A673 (cell line): ENCODE measurements around the gene UTRN. TPM values are rescaled to one million over a fixed set of nuclear protein-coding genes. Genes with fewer than 3 reads are reported as not detected.

Experiments
- Bru-seq: library from RNA; stranded (reverse); fragments of 400-500 nt; gene quantifications from one replicate; lab custom pipeline; 2021; lab: Mats Ljungman, UMichigan
- BruChase-seq, 2 experiments: library from RNA; stranded (reverse); fragments of 400-500 nt; gene quantifications; one replicate each; lab custom pipeline; 2021; lab: Mats Ljungman, UMichigan
- BruUV-seq: library from RNA; stranded (reverse); fragments of 400-500 nt; replicated peaks from 2 replicates; lab custom pipeline; 2021; lab: Mats Ljungman, UMichigan
- CTCF ChIA-PET: fragments of 300-600 bp; sonication (Branson Sonifier 250); formaldehyde crosslinking; loops from one replicate; lab custom pipeline; 2022; ENCODE audit warnings: antibody characterized with exemption; lab: Charles Lee
- POLR2A ChIA-PET: fragments of 300-600 bp; sonication (Branson Sonifier 250); formaldehyde crosslinking; loops from one replicate; lab custom pipeline; 2022; ENCODE audit warnings: antibody characterized with exemption; ENCODE audit not compliant: low non-redundant PET; lab: Charles Lee
- DNase-seq: peaks from one replicate; pipeline ENCODE4 v3.0.0-alpha.2; 2015; ENCODE audit warnings: low spot score
- H3K27ac ChIP-seq: fragments of 200-600 bp; sonication (generic); 2 replicates; pipeline ENCODE4 v1.5.1; 2016; ENCODE audit warnings: mixed run types, low read depth, mild to moderate bottlenecking, mixed read lengths, antibody characterized with exemption, low read length; ENCODE audit not compliant: poor library complexity, severe bottlenecking
- H3K27me3 ChIP-seq: fragments of 200-600 bp; sonication (generic); replicated peaks from 2 replicates; pipeline ENCODE4 v1.6.1; 2017; ENCODE audit warnings: mixed run types, low read depth, mild to moderate bottlenecking, mixed read lengths, antibody characterized with exemption, low read length; ENCODE audit not compliant: insufficient read depth, poor library complexity
- H3K36me3 ChIP-seq: fragments of 200-600 bp; sonication (generic); 2 replicates; pipeline ENCODE4 v1.6.1; 2016; ENCODE audit warnings: mixed run types, mild to moderate bottlenecking, mixed read lengths, antibody characterized with exemption, low read length; ENCODE audit not compliant: insufficient read depth, poor library complexity, severe bottlenecking
- H3K4me1 ChIP-seq: fragments of 200-600 bp; sonication (generic); 2 replicates; pipeline ENCODE4 v1.6.1; 2017; ENCODE audit warnings: mixed run types, mild to moderate bottlenecking, mixed read lengths, antibody characterized with exemption, low read length; ENCODE audit not compliant: insufficient read depth, poor library complexity, severe bottlenecking
- H3K4me3 ChIP-seq: fragments of 200-600 bp; sonication (generic); 2 replicates; pipeline ENCODE4 v1.5.1; 2016; ENCODE audit warnings: low read depth, mixed run types, mild to moderate bottlenecking, mixed read lengths, low read length; ENCODE audit not compliant: poor library complexity, severe bottlenecking
- H3K9me3 ChIP-seq: fragments of 200-600 bp; sonication (generic); 2 replicates; pipeline ENCODE4 v1.6.1; 2016; ENCODE audit warnings: mixed run types, low read depth, mild to moderate bottlenecking, mixed read lengths, antibody characterized with exemption, low read length; ENCODE audit not compliant: poor library complexity, severe bottlenecking
- CTCF ChIP-seq: fragments of 300-800, 200-600 bp; sonication (generic); conservative IDR thresholded peaks from 2 replicates; pipeline ENCODE4 v1.5.1; 2017; ENCODE audit warnings: low read depth, mild to moderate bottlenecking, antibody characterized with exemption, low read length, moderate library complexity, mixed read lengths
- EZH2 ChIP-seq: fragments of 200-600 bp; sonication (generic); IDR thresholded peaks from 2 replicates; pipeline ENCODE4 v1.6.1; 2017; ENCODE audit warnings: borderline replicate concordance, low read depth, mild to moderate bottlenecking, mixed read lengths, antibody characterized with exemption, low read length; ENCODE audit not compliant: poor library complexity, severe bottlenecking
- intact Hi-C: fragments of 100-400 bp; cut with micrococcal nuclease; formaldehyde crosslinking; loops from one replicate; pipeline ENCODE4 v1.10.0; 2022; ENCODE audit not compliant: unreplicated experiment
- long read RNA-seq: library from polyadenylated mRNA; stranded (forward); transcript quantifications from one replicate; pipeline ENCODE4 v2.0.0, GENCODE V29; 2022
- total RNA-seq: library from RNA; stranded (reverse); gene quantifications from 2 replicates; pipeline ENCODE4 v1.2.3, GENCODE V29; 2021

UTRN gene
- total RNA-seq: 75.2 and 82.8 TPM in 2 replicates
- percentile 81 among the genes with signal in this experiment for Bru-seq, nascent RNA
- BruChase-seq, experiment 1, labeled RNA remaining after a 2-hour chase: percentile 66 among the genes with signal in this experiment
- percentile 68 among the genes with signal in this experiment for BruChase-seq, experiment 2, labeled RNA remaining after a 6-hour chase
- long read RNA-seq, partial matches to known transcripts: 1 of 7 reads
- long read RNA-seq, other reads (novel, unspliced or antisense): 6 of 7 reads

GRCh38 chr6:144284783-144285547 lies at the start of gene UTRN:
Gene UTRN (plus strand): TSS chr6:144285335. CDS start chr6:144291829, 6,494 bp downstream.
- CTCF ChIA-PET: no interaction called here
- H3K27ac ChIP-seq: peak within 1 kb of the TSS; percentile 83
- peak within 1 kb of the TSS; percentile 87 for H3K4me3 ChIP-seq
- POLR2A ChIA-PET: no interaction called here
- H3K4me1 ChIP-seq: no peaks in the 10 kb centered on the region
- no peaks in the 10 kb centered on the region for H3K27me3 ChIP-seq
- DNase-seq: peak; percentile 89
- BruUV-seq: no TSS peak
- H3K9me3 ChIP-seq: no peaks in the 10 kb centered on the region
- H3K36me3 ChIP-seq: no peaks in the 10 kb centered on the region
- intact Hi-C loops: loop anchor here (1.0 to 10.0 kb wide), 4 partner anchors 57 to 200 kb away; no protein-coding TSS in a partner anchor
- no peak for TF ChIP-seq EZH2
- peak; percentile 14; the same call in 1 of the 2 replicates for TF ChIP-seq CTCF

DNA sequence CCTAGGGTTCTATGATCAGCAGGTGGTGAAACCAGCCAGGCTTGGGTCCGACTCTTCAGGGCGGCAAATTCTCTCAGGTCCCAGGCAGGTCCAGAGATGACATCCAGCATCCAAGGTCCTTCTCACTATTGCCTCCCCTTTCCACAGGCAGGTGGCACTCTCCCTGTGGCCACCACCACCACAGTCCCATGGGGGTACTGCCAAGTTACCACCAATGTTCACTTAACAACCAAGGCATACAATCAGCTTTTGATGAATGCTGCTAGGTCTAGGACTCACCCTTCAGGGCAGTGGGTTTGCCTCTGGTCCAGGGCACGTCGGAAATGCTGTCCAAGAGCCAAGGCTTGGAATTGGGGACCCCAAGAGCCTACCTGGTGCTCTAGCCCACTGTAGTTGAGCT lies 40.4 kb upstream of the UTRN start:
- Histone ChIP-seq H3K9me3 (no peaks in the 10 kb centered on the region), H3K27me3 (no peaks in the 10 kb centered on the region), H3K27ac (no peak overlapping the region), H3K4me1 (no peaks in the 10 kb centered on the region), H3K4me3 (no peak overlapping the region), H3K36me3 (no peaks in the 10 kb centered on the region)
- DNase-seq: no peak
- no TSS peak for BruUV-seq
- ChIA-PET CTCF (interaction anchor here (0.7 kb wide), 1 partner anchor 238 kb away, joined by 8 read pairs; no protein-coding TSS in a partner anchor), POLR2A (no interaction called here)
- TF ChIP-seq EZH2 (no peak), CTCF (peak; percentile 24; the same call in 1 of the 2 replicates)
- intact Hi-C loops: no loop called here

- no peaks in the 10 kb centered on the region for H3K9me3 ChIP-seq
- ChIA-PET POLR2A (no interaction called here), CTCF (no interaction called here)
- intact Hi-C loops: no loop called here
- no peak overlapping the region for H3K4me3 ChIP-seq
- no peak for TF ChIP-seq EZH2
- no peak for TF ChIP-seq CTCF
- DNase-seq: no peak
- no peaks in the 10 kb centered on the region for H3K36me3 ChIP-seq
- H3K27ac ChIP-seq: no peak overlapping the region
- no peaks in the 10 kb centered on the region for H3K27me3 ChIP-seq
- no TSS peak for BruUV-seq
- H3K4me1 ChIP-seq: no peaks in the 10 kb centered on the region
Measured at GRCh38 chr6:144246988-144247387, 38.1 kb upstream of the UTRN start.
